IPS-NIHi7 (cell line): ENCODE data around the gene TAS1R3.

ENCODE experiments used
- DNase-seq: peaks from one replicate; pipeline ENCODE4 v3.0.0; 2012; ENCODE audit warnings: mixed read lengths; ENCODE audit errors: extremely low spot score

The TAS1R3 gene

DNA sequence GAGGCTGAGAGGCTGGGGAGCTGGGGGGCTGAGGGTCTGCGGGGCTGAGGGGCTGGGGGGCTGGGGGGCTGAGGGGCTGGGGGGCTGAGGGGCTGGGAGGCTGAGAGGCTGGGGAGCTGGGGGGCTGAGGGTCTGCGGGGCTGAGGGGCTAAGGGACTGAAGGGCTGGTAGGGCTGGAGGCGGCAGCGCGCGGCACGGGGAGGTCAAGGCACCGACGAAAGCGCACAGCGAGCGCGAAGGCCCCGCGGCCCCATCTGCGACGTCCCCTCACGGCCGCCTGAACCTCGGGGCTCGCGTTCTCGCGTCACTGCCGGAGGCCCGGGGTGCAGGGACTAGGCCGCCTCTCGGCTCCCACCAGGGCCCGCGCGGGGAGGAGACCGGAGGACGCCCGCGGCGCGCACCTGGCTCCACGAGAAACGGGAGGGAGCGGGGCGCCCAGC lies 7.0 kb upstream of the TAS1R3 start:
- DNase-seq: no peak

DNA sequence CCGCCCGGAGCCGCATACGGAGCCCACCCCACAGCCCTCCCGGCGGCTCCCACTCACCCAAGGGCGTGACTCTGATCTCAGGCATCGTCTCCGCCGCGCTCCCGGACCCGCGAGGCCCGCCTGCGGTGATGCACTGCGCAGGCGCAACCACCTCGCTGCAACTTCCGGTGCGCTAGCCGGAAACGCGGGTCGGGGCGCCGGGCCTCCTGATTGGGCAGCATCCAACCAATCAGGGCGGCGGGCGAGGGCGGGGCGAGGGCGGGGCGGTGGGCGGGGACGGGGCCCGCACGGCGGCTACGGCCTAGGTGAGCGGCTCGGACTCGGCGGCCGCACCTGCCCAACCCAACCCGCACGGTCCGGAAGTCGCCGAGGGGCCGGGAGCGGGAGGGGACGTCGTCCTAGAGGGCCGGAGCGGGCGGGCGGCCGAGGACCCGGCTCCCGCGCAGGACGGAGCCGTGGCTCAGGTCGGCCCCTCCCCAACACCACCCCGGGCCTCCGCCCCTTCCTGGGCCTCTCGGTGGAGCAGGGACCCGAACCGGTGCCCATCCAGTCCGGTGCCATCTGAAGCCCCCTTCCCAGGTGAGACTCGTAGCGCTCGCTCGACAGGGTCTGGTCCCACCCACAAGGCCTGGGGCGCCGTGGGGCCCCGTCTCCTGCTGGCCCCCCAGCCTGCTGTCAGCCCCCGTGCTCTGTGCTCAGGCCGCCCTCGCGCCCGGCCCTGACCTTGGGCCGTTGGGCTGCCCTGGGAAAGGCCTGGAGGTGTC lies 6.4 kb upstream of the TAS1R3 start, which contains the start of the genes CPTP and INTS11:
CPTP (plus strand) TSS at position 279 of the 764 bp plus-strand sequence. CDS start 2,109 bp downstream, outside the sequence.
INTS11 (minus strand) TSS at position 137 of the 764 bp plus-strand sequence; CDS start at position 85, 52 bp downstream.
- peak; percentile 97 for DNase-seq

DNA sequence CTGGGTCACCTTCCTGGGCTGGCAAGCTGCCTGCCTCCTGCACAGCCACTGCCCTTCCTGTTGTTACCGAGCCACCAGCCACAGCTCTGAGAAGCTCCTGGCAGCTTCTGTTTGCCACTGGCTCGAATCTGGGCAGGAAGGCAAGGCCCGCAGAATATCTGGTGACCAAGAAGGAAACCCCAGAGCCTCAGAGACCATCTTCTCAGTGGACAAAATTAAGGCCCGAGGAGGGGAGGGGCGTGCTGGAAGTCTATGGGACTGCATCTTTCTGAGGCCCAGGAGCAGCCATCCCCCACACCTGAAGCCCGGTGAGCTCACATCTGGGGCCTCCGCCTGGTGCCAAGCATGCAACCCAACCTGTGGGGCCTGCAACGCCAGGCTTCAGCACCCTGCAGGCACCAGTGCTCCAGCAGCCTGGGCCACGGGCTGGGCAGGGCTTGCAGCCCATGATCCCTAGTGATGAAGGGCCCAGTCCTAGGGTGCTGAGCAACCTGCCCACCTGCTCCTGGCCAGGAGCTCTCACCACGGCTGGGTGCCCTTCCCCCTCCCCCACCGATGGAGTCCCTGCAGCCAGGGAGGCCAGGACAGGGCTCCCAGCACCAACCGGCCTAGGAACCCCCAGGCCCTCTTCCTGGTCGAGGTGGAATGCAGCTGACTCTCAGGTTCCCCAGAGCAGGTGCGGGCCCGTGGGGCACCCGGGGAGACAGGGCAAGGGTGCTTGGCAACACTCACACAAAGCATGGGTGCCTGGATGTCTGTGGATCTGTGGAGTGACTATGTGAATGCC lies 5.6 kb upstream of the TAS1R3 start:
- DNase-seq: no peak

DNA sequence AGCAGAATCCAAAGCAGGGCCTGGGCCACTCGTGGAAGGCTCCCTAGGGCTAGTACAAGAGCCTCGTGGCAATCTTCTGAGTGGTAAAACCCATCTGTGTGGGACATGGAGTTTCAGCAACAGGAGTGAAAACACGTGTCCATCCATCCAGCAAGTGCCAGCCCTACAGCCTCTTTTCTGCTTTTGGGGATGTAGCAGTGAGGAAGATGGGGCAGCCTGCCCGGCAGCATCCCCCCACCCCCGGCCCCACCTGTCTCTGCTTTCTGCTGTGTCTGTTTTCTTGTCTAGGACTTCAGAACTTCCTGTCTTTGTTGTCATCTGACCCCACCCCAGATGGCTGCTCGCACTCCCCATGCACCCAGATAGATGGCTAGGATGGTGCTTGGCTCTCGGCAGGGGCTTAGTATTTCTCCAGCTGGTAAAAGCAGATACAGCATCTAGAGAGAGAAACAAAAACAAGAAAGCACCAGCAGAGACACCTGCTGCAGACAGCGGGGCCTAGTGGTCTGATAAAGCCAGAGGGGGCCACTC lies 4.9 kb upstream of the TAS1R3 start:
- DNase-seq: no peak

DNA sequence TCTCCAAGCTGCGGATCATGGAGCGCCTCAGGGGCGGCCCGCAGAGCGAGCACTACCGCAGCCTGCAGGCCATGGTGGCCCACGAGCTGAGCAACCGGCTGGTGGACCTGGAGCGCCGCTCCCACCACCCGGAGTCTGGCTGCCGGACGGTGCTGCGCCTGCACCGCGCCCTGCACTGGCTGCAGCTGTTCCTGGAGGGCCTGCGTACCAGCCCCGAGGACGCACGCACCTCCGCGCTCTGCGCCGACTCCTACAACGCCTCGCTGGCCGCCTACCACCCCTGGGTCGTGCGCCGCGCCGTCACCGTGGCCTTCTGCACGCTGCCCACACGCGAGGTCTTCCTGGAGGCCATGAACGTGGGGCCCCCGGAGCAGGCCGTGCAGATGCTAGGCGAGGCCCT lies 3.8 kb upstream of the TAS1R3 start:
- no peak for DNase-seq

DNA sequence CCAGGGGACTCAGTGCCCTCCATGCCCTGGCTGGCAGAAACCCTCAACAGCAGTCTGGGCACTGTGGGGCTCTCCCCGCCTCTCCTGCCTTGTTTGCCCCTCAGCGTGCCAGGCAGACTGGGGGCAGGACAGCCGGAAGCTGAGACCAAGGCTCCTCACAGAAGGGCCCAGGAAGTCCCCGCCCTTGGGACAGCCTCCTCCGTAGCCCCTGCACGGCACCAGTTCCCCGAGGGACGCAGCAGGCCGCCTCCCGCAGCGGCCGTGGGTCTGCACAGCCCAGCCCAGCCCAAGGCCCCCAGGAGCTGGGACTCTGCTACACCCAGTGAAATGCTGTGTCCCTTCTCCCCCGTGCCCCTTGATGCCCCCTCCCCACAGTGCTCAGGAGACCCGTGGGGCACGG lies 2.8 kb upstream of the TAS1R3 start:
- DNase-seq: no peak

DNA sequence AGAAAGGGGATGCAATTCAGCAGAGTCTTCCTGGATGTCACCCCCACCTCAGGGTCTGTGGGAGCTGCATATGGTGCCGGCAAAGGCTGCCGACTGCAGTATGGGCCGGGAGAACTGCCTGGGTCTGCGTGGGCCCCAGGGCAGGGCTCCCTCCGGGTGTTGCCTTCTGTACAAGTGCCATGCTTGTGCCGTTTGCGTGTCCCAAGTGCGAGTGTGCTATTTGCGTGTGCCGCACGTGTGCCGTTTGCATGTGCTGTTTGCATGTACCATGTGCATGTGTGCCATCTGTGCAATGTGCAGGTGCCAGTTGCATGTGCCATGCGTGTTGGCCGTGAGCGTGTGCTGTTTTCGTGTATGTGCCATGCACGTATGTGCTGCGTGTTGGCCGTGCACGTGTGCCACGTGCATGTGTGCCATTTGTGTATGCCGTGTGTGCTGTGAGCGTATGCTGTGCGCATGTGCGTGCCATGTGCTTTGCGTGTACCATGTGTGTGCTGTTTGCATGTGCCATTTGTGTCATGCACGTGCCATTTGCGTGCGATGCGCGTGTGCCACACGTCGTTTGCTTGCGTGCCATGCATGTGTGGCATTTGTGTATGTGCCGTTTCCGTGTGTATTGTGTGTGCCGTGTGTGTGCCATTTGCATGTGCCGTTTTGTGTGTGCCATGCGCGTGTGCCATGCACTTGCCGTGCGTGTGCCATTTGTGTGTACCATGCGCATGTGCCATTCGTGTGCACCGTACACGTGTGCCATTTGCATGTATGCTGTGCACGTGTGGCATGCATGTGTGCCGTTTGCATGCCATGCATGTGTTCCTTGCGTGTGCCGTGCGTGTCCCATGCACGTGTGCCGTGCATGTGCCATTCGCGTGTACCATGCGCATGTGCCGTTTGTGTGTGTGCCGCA lies 1.5 kb upstream of the TAS1R3 start:
- DNase-seq: no peak

DNA sequence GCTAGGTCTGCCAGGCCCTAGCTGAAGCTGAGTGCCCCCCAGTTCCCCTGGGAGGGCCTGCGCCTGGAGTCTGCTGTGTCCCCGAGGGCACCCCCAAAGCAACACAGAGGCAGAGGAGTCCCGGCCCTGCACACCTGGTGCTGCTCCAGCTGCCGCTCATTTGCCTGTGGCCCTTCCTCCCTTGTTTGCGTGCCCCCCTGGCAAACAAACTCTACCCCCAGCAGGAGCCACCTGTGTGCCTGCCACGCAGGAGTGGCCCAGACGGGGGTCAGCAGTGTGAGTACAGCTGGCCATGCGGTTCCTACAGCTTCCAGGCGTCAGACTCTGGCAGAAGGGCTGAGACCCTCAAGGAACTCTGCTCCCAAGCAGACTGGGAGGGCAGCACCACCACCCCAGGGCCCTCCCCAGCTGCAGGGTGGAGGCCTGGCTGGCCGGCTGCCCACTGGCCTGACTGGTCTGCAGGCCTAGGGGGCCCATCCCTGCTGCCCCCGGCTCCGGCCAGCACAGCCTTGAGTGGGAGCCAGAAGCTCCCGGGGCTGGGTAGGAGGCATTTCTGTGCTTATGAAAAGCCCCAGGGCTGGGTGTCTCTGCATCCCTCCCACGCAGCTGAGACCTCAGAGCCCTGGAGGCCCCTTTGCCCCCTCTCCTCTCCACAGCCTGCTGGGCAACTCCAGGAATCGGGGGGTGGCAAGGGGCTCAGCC lies 563 bp upstream of the TAS1R3 start:
- DNase-seq: no peak

DNA sequence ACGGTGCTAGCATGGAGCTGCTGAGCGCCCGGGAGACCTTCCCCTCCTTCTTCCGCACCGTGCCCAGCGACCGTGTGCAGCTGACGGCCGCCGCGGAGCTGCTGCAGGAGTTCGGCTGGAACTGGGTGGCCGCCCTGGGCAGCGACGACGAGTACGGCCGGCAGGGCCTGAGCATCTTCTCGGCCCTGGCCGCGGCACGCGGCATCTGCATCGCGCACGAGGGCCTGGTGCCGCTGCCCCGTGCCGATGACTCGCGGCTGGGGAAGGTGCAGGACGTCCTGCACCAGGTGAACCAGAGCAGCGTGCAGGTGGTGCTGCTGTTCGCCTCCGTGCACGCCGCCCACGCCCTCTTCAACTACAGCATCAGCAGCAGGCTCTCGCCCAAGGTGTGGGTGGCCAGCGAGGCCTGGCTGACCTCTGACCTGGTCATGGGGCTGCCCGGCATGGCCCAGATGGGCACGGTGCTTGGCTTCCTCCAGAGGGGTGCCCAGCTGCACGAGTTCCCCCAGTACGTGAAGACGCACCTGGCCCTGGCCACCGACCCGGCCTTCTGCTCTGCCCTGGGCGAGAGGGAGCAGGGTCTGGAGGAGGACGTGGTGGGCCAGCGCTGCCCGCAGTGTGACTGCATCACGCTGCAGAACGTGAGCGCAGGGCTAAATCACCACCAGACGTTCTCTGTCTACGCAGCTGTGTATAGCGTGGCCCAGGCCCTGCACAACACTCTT lies 1.1 kb downstream of the TAS1R3 start:
- no peak for DNase-seq

DNA sequence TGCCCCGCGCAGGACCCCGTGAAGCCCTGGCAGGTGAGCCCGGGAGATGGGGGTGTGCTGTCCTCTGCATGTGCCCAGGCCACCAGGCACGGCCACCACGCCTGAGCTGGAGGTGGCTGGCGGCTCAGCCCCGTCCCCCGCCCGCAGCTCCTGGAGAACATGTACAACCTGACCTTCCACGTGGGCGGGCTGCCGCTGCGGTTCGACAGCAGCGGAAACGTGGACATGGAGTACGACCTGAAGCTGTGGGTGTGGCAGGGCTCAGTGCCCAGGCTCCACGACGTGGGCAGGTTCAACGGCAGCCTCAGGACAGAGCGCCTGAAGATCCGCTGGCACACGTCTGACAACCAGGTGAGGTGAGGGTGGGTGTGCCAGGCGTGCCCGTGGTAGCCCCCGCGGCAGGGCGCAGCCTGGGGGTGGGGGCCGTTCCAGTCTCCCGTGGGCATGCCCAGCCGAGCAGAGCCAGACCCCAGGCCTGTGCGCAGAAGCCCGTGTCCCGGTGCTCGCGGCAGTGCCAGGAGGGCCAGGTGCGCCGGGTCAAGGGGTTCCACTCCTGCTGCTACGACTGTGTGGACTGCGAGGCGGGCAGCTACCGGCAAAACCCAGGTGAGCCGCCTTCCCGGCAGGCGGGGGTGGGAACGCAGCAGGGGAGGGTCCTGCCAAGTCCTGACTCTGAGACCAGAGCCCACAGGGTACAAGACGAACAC lies 1.8 kb downstream of the TAS1R3 start:
- DNase-seq: no peak

DNA sequence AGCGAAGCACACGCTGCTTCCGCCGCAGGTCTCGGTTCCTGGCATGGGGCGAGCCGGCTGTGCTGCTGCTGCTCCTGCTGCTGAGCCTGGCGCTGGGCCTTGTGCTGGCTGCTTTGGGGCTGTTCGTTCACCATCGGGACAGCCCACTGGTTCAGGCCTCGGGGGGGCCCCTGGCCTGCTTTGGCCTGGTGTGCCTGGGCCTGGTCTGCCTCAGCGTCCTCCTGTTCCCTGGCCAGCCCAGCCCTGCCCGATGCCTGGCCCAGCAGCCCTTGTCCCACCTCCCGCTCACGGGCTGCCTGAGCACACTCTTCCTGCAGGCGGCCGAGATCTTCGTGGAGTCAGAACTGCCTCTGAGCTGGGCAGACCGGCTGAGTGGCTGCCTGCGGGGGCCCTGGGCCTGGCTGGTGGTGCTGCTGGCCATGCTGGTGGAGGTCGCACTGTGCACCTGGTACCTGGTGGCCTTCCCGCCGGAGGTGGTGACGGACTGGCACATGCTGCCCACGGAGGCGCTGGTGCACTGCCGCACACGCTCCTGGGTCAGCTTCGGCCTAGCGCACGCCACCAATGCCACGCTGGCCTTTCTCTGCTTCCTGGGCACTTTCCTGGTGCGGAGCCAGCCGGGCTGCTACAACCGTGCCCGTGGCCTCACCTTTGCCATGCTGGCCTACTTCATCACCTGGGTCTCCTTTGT lies 2.6 kb downstream of the TAS1R3 start:
- DNase-seq: no peak

DNA sequence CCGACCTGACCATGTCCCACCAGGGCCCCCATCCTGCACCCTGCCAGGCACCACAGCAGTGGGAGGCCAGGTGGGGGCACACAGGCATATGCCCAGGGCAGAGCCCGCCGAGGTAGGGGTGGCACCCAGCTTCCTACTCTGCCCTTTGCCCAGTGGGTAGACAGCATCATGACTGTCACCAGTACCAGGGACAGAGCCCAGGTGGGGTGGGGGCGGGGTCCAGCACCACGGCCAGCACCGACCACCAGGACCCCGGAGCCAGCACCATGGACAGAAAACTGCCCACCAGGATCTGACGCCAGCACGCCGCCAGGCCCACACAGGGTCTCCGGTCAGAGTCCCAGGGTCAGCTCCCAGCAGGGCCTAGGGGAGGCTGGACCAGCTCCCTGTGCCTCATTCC lies 3.8 kb downstream of the TAS1R3 start:
- peak; percentile 88 for DNase-seq

DNA sequence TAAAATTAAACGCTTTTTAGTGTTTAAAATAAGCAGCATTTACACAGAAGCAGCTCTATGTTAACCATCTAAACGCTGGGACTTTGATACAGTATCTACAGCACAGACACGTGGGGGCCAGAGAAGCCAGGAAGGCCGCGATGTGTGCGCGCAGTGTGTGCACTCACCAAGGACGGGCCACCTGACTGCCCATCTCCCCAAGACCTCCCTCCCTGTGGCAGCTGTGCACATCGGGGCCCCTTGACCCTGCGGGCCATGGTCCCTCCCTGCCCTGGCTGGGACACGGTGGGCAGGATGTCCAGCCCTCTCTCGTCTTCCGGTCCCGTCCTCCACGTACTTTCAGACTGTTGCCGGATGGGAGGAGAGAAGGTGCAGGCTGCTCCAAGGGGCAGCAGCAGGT lies 4.2 kb downstream of the TAS1R3 start:
- no peak for DNase-seq

DNA sequence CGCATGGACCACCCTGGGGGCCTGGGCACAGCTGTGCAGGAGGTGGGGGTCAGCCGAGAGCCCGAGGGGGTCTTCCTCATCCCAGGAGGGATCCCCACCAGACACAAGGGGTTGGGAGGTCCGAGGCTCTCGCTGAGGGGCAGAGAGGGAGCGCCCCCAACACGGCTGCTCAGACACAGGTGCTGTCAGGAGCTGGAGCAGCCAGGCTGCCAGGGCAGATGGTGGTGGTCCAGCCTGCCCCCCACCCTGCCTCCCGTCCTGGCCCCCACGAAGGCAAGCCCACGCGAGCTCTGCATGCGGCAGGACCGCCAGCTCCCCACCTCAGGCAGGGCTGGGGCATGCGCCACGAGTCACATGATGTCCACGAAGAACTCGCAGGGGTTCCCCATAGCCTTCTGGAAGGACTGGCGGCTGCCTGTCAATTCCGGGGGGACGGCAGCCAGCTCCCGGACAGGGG lies 4.7 kb downstream of the TAS1R3 start:
- DNase-seq: no peak

DNA sequence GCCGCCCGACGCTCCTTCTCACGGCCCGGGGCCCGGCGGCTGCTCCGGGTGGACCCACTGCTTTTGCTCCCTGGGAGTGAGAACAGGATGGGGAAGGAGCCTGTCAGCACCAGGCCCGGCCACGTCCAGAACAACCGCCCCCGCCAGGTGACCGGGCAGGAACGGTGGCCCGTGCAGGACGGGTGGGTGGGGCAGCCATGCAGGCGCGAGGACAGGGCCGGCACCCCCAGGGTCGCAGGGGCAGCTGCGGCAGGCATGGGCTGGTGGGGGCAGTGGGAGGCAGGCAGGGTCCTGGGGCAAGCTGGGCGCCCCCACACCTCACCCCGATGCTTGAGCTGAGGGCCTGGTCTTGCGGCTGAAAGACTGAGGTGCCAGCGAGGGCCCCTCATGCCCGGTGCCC lies 5.4 kb downstream of the TAS1R3 start:
- no peak for DNase-seq

DNA sequence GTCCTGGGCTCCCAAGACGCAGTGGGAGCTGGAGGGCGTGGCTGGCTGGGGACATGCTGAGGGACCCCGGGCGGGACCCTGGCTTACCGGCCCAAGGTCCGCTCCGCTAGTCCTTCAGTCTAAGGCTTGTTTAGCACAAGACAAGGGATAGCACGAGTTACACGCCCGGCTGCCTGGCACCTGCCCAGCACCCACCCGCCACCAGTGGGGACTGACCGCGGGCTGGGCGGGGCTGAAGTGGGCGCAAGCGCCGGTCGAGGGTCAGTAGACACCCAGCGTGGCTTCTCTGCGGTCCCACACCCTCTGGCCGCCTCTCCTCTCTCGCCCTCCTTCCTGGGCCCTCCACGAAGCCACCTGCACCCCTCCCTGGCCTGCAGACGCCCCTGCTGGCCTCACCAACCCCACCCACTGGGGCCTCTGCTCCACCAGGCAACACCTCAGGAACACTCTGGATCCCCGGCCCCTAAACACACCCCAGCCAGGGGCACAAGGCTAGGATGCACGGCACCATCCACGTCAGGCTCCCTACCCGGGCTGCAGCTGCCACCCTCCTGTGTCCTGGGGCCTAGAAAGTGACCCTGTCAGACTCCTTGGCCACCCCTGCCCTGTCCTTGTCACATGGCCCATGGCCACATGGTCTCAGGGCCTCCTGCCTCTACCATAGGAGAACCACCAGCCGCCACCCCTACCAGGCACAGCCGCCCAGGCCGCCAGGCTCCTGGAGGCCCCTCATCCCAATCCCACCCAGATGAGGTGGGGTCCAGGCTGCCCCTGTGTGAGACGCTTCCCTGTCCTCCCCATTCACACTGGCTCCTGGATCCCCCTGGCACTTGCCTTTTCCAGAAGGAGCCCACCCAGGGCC lies 6.1 kb downstream of the TAS1R3 start:
- DNase-seq: no peak

DNA sequence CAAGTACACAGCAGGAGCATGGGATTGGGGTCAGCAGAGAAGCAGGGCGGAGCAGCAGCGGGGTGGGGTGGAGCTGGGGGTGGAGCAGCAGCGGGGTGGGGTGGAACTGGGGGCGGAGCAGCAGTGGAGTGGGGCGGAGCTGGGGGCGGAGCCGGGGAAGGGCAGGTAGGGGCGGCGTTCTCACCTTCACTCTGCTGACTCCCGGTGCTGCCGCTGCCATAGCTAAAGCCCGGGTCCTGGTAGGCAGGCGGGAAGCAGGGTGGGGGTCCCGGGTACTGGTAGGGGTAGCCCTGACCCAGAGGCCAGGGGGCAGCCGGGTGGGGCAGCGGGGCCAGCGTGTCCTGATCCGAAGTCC lies 6.7 kb downstream of the TAS1R3 start:
- DNase-seq: peak; percentile 94

DNA sequence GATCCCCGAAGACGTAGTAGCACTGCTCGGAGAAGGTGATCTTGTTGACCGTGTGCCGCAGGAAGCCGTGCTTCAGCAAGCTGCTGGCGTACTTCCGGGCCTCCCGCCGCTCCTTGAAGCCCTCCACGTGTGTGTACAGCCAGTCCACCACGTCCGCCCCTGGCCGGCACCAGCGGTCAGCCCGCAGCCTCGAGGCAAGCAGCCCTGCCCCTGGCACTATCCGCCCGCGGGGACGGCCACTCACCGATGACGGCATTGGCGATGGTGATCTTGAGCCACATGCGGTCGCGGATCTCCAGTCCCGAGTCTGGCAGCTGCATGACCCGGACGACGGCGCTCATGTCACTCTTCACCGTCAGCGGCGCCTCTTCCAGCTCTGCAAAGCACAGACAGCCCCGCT lies 7.2 kb downstream of the TAS1R3 start:
- no peak for DNase-seq
